Bronchus fibroblast of lung (primary cell): Measurements from ENCODE around the gene ACTL10. TPM values are rescaled to one million over a fixed set of nuclear protein-coding genes. Genes with fewer than 3 reads are reported as not detected.

Experiments
- total RNA-seq: library from RNA; depleted of rRNA; stranded (reverse); fragments of >200 nt; gene quantifications from 2 replicates; pipeline ENCODE4 v1.2.3, GENCODE V29; 2015

Gene ACTL10
- 2.0 and 2.1 TPM in 2 replicates for total RNA-seq

GRCh38 chr20:33666293-33667244 lies at the start of gene ACTL10:
Gene ACTL10 (plus strand): TSS chr20:33666943. CDS start chr20:33667498, 555 bp downstream.

GRCh38 chr20:33662172-33662571 lies 4.6 kb upstream of the ACTL10 start, which contains the start of gene C20orf144:
Gene C20orf144 (plus strand): TSS chr20:33662327. CDS start chr20:33662346, 19 bp downstream.

GRCh38 chr20:33674294-33675135 lies 7.8 kb downstream of the ACTL10 start, which contains the start of gene NECAB3:
Gene NECAB3 (minus strand): TSS chr20:33674428. CDS start chr20:33674352, 76 bp downstream.

GRCh38 chr20:33686100-33686983 lies 19.6 kb downstream of the ACTL10 start, which contains the start of gene E2F1:
Gene E2F1 (minus strand): TSS chr20:33686385. CDS start chr20:33686264, 121 bp downstream.

Other genes starting within 250 kb of the ACTL10 start
- 16.8 and 16.9 TPM in 2 replicates for gene SNTA1, start 223.2 kb upstream of the ACTL10 start, total RNA-seq
- gene CBFA2T2, start 176.8 kb upstream of the ACTL10 start, total RNA-seq = 1.7 and 2.1 TPM in 2 replicates
- gene C20orf144, start 4.6 kb upstream of the ACTL10 start, total RNA-seq = 0.30 and 0.84 TPM in 2 replicates
- gene NECAB3, start 7.5 kb downstream of the ACTL10 start, total RNA-seq = 15.1 and 20.7 TPM in 2 replicates
- 16.8 and 19.5 TPM in 2 replicates for gene E2F1, start 19.4 kb downstream of the ACTL10 start, total RNA-seq
- 8.5 and 10.4 TPM in 2 replicates for gene PXMP4, start 53.4 kb downstream of the ACTL10 start, total RNA-seq
- 1.3 and 1.9 TPM in 2 replicates for gene ZNF341, start 65.1 kb downstream of the ACTL10 start, total RNA-seq
- gene CHMP4B, start 144.4 kb downstream of the ACTL10 start, total RNA-seq = 27.1 and 30.5 TPM in 2 replicates